Measurements from ENCODE around the gene SLC7A9. TPM values are rescaled to one million over a fixed set of nuclear protein-coding genes. Genes with fewer than 3 reads are reported as not detected.

SLC7A9 gene
- polyA plus RNA-seq, 1 donor from 2014 or later = 2.5 TPM

DNA sequence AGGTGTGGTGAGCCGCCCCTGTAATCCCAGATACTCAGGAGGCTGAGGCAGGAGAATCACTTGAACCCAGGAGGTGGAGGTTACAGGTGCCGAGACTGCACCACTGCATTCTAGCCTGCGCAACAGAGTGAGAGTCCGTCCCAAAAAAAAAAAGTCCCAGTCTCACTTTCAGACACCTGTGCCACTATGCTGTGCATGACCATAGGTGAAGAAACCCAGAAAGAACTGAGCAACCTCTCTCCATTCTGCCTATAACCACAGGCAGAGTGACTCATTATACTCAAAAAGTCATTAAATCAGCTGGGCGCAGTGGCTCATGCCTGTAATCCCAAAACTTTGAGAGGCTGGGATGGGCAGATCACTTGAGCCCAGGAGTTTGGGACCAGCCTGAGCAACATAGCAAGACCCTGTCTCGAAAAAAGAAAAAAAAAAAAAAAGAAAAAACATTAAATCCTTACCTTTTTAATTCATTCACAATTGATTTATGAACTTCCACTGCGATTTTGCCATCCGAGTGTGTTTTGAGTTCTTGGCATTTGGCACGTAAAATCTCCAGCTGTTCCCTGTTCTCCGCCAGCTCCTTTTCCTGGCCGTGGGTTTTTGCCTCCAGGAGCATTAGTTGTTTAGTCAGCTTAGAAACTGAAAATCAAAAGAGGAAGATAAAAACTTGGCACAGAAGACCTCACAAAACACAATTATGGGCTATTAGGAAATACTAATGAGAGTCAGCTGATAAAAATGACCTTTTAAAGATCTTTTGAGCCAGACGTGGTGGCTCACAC lies 45.5 kb upstream of the SLC7A9 start:
- Histone ChIP-seq H3K4me2 (ENCODE audit: low read length) (no peak overlapping the region), H3K9ac (ENCODE audit: low read length) (no peak overlapping the region), H3K9me2 (ENCODE audit: insufficient read depth, low read length) (no peaks in the 10 kb centered on the region), H3K36me3 (ENCODE audit: insufficient read depth, low read length) (no peaks in the 10 kb centered on the region), H3K27me3 (ENCODE audit: insufficient read depth, low read depth, low read length) (no peaks in the 10 kb centered on the region), H3K79me2 (replicated peaks; ENCODE audit: insufficient read depth, low read length) (no peaks in the 10 kb centered on the region), H3F3A (ENCODE audit: insufficient read depth, low read length, poor library complexity, severe bottlenecking) (no peaks in the 10 kb centered on the region), H3K9me3 (ENCODE audit: low read length) (no peaks in the 10 kb centered on the region), H3K27ac (ENCODE audit: low read length) (no peak overlapping the region), H3K4me3 (ENCODE audit: low read length) (no peak overlapping the region), H2AFZ (ENCODE audit: low read depth, low read length) (no peak overlapping the region), H4K20me1 (ENCODE audit: insufficient read depth) (no peaks in the 10 kb centered on the region)
- TF ChIP-seq EZH2 (IDR thresholded peaks at IDR 0.05; ENCODE audit: borderline replicate concordance, insufficient read depth, low read length, poor library complexity, severe bottlenecking) = no peak

DNA sequence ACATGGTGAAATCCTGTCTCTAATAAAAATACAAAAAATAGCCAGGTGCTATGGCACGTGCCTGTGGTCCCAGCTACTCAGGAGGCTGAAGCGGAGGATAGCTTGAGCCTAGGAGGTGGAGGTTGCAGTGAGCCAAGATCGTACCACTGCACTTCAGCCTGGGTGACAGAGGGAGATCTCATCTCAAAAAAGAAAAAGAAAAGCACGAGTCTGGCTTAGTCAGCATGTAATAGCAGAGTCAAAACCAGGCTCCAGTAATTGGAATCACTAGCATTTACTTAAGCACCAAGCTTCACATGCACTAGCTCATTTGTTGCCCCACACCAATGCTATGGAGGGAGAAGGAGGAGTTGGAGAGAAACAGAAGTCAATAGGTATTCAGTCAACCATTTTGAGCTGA lies 41.9 kb upstream of the SLC7A9 start:
- peaks cover 7% of the 10 kb centered on the region for H3K36me3 ChIP-seq (ENCODE audit: insufficient read depth, low read length)
- no peaks in the 10 kb centered on the region for H3K9me2 ChIP-seq (ENCODE audit: insufficient read depth, low read length)
- H3K4me2 ChIP-seq (ENCODE audit: low read length) = no peak overlapping the region
- TF ChIP-seq, protein P1, sequence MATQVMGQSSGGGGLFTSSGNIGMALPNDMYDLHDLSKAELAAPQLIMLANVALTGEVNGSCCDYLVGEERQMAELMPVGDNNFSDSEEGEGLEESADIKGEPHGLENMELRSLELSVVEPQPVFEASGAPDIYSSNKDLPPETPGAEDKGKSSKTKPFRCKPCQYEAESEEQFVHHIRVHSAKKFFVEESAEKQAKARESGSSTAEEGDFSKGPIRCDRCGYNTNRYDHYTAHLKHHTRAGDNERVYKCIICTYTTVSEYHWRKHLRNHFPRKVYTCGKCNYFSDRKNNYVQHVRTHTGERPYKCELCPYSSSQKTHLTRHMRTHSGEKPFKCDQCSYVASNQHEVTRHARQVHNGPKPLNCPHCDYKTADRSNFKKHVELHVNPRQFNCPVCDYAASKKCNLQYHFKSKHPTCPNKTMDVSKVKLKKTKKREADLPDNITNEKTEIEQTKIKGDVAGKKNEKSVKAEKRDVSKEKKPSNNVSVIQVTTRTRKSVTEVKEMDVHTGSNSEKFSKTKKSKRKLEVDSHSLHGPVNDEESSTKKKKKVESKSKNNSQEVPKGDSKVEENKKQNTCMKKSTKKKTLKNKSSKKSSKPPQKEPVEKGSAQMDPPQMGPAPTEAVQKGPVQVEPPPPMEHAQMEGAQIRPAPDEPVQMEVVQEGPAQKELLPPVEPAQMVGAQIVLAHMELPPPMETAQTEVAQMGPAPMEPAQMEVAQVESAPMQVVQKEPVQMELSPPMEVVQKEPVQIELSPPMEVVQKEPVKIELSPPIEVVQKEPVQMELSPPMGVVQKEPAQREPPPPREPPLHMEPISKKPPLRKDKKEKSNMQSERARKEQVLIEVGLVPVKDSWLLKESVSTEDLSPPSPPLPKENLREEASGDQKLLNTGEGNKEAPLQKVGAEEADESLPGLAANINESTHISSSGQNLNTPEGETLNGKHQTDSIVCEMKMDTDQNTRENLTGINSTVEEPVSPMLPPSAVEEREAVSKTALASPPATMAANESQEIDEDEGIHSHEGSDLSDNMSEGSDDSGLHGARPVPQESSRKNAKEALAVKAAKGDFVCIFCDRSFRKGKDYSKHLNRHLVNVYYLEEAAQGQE (IDR thresholded peaks at IDR 0.05; ENCODE audit: borderline replicate concordance) = no peak
- TF ChIP-seq, protein P2, sequence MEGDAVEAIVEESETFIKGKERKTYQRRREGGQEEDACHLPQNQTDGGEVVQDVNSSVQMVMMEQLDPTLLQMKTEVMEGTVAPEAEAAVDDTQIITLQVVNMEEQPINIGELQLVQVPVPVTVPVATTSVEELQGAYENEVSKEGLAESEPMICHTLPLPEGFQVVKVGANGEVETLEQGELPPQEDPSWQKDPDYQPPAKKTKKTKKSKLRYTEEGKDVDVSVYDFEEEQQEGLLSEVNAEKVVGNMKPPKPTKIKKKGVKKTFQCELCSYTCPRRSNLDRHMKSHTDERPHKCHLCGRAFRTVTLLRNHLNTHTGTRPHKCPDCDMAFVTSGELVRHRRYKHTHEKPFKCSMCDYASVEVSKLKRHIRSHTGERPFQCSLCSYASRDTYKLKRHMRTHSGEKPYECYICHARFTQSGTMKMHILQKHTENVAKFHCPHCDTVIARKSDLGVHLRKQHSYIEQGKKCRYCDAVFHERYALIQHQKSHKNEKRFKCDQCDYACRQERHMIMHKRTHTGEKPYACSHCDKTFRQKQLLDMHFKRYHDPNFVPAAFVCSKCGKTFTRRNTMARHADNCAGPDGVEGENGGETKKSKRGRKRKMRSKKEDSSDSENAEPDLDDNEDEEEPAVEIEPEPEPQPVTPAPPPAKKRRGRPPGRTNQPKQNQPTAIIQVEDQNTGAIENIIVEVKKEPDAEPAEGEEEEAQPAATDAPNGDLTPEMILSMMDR (IDR thresholded peaks at IDR 0.05; ENCODE audit: poor library complexity, severe bottlenecking) = no peak
- TF ChIP-seq EP300 (conservative IDR thresholded peaks at IDR 0.05; ENCODE audit: poor library complexity, severe bottlenecking) (no peak), TAF1 (IDR thresholded peaks at IDR 0.05; ENCODE audit: low read depth) (no peak), POLR2AphosphoS5 (IDR thresholded peaks at IDR 0.05) (no peak), MXI1 (conservative IDR thresholded peaks at IDR 0.05; ENCODE audit: poor library complexity, severe bottlenecking) (no peak), EZH2 (IDR thresholded peaks at IDR 0.05; ENCODE audit: borderline replicate concordance, insufficient read depth, low read length, poor library complexity, severe bottlenecking) (no peak), RAD21 (conservative IDR thresholded peaks at IDR 0.05) (no peak), SMC3 (conservative IDR thresholded peaks at IDR 0.05; ENCODE audit: poor library complexity) (no peak)
- no peaks in the 10 kb centered on the region for H3K9me3 ChIP-seq (ENCODE audit: low read length)
- H3K4me3 ChIP-seq (ENCODE audit: low read length) = no peak overlapping the region
- no peaks in the 10 kb centered on the region for H4K20me1 ChIP-seq (ENCODE audit: insufficient read depth)
- H3K79me2 ChIP-seq (replicated peaks; ENCODE audit: insufficient read depth, low read length) = no peaks in the 10 kb centered on the region
- no peaks in the 10 kb centered on the region for H3F3A ChIP-seq (ENCODE audit: insufficient read depth, low read length, poor library complexity, severe bottlenecking)
- H3K27ac ChIP-seq (ENCODE audit: low read length) = no peak overlapping the region
- H3K27me3 ChIP-seq (ENCODE audit: insufficient read depth, low read depth, low read length) = no peaks in the 10 kb centered on the region
- H3K9ac ChIP-seq (ENCODE audit: low read length) = no peak overlapping the region
- no peak overlapping the region for H2AFZ ChIP-seq (ENCODE audit: low read depth, low read length)

All from neural cell (in vitro differentiated cells).